ENCODE data around the gene LRRC57. TPM values are rescaled to one million over a fixed set of nuclear protein-coding genes. Genes with fewer than 3 reads are reported as not detected.

Gene LRRC57
- total and polyA plus RNA-seq, 2 of the 13 experiments (the other 11 are each of a cell fraction or from before 2014, with no cell fraction given) = 5.8 to 14.8 TPM

DNA sequence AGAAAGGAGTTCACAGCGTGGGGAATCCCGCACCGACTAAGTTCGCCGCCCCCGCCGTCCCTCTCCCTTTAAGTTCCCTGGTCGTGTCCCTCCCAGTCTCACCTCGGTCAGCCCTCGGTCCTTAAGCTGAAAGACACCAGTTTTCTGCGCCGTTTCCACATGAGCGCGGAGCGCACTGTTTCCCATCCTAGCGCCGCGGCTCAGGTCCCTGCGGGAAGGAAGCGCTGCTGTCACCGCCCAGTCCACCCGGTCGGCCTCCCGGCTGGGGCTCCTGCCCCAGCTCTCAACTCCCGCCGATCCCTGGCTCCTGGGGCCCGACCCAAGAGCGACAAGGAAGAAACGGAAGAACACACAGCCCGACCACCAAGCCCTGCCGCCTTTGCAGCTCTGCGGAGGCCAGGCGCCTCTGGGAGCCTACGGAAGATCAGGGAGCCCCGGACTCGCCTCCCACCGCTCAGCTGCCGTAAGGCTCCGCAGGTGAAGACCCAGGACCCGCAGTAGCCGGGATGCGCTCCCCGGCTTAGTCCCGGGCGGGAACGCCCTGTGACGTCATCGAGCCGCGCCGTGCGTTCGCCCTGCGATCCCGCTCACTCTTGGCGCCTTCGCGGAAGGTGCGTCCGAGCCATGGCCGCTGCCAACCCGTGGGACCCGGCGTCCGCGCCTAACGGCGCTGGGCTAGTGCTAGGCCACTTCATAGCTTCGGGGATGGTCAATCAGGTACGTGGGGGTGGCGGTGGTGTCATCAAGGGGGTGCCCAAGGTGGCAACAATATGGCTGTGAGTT is at the start of gene LRRC57, which contains the start of gene HAUS2 (continued):
- no peak for TF ChIP-seq KAT2B (IDR thresholded peaks at IDR 0.05; ENCODE audit: borderline replicate concordance, low read depth, low read length)
- TF ChIP-seq HOXA3 (CRISPR knock-in tag; IDR thresholded peaks at IDR 0.05) = peak; percentile 98
- peak; percentile 92 for TF ChIP-seq POGZ (CRISPR knock-in tag; IDR thresholded peaks at IDR 0.05)
- no peak for TF ChIP-seq CENPT (CRISPR knock-in tag; IDR thresholded peaks at IDR 0.05; ENCODE audit: low read depth)
- TF ChIP-seq ZNF569 (CRISPR knock-in tag; IDR thresholded peaks at IDR 0.05; ENCODE audit: borderline replicate concordance) = peak; percentile 64; the same call in 1 of the 2 replicates
- TF ChIP-seq KLF16 (CRISPR knock-in tag; IDR thresholded peaks at IDR 0.05) = peak in 1 of 2 experiments; percentile 82; a peak in 1 of 4 replicates
- TF ChIP-seq ARHGAP35 (CRISPR knock-in tag; IDR thresholded peaks at IDR 0.05; ENCODE audit: borderline replicate concordance) = no peak
- TF ChIP-seq ZNF740 (CRISPR knock-in tag; IDR thresholded peaks at IDR 0.05) = no peak
- no peak; the same call in 1 of the 2 replicates for TF ChIP-seq ZNF143 (CRISPR knock-in tag; IDR thresholded peaks at IDR 0.05)
- TF ChIP-seq ZNF331 (CRISPR knock-in tag; IDR thresholded peaks at IDR 0.05) = peak; percentile 64; the same call in 1 of the 2 replicates
- TF ChIP-seq HNF4A (CRISPR knock-in tag; IDR thresholded peaks at IDR 0.05) = peak; percentile 37; the same call in 1 of the 2 replicates
- TF ChIP-seq TCF12 (IDR thresholded peaks at IDR 0.05) = no peak
- no peak; the same call in 1 of the 2 replicates for TF ChIP-seq TCF12 (CRISPR knock-in tag; IDR thresholded peaks at IDR 0.05)
- peak; percentile 65 for TF ChIP-seq FOSL2 (CRISPR knock-in tag; IDR thresholded peaks at IDR 0.05)
- peak; percentile 61; the same call in 1 of the 2 replicates for TF ChIP-seq JUNB (CRISPR knock-in tag; IDR thresholded peaks at IDR 0.05; ENCODE audit: borderline replicate concordance)
- no peak for TF ChIP-seq ZNF496 (CRISPR knock-in tag; IDR thresholded peaks at IDR 0.05; ENCODE audit: insufficient replicate concordance)
- peak; percentile 18; the same call in 1 of the 2 replicates for TF ChIP-seq FOXO1 (CRISPR knock-in tag; IDR thresholded peaks at IDR 0.05)
- peak; percentile 46; the same call in 1 of the 2 replicates for TF ChIP-seq ZNF572 (CRISPR knock-in tag; IDR thresholded peaks at IDR 0.05)
- no peak for TF ChIP-seq ZNF616 (CRISPR knock-in tag; IDR thresholded peaks at IDR 0.05; ENCODE audit: low read depth)
- peak; percentile 61; the same call in 1 of the 2 replicates for TF ChIP-seq SRY (CRISPR knock-in tag; IDR thresholded peaks at IDR 0.05)
- TF ChIP-seq KDM3A (CRISPR knock-in tag; IDR thresholded peaks at IDR 0.05; ENCODE audit: low read depth) = peak; percentile 80
- no peak for TF ChIP-seq EZH2 (conservative IDR thresholded peaks at IDR 0.05; ENCODE audit: low read depth, low read length)
- peak; percentile 85 for TF ChIP-seq HDAC2 (CRISPR knock-in tag; IDR thresholded peaks at IDR 0.05)
- 0 out of 2 replicates have a peak, but pooled peaks have one; percentile 28 for TF ChIP-seq NFYB (CRISPR knock-in tag; IDR thresholded peaks at IDR 0.05)
- TF ChIP-seq ARID5B (CRISPR knock-in tag; IDR thresholded peaks at IDR 0.05) = peak; percentile 69
- TF ChIP-seq EEA1 (CRISPR knock-in tag; IDR thresholded peaks at IDR 0.05; ENCODE audit: borderline replicate concordance) = no peak

All from HepG2 (cell line).